Osteocyte (in vitro differentiated cells): Measurements from ENCODE around the gene NIBAN1. TPM values are rescaled to one million over a fixed set of nuclear protein-coding genes. Genes with fewer than 3 reads are reported as not detected.

ENCODE experiments used
- DNase-seq: peaks from one replicate; pipeline ENCODE4 v3.0.0; 2021; ENCODE audit warnings: mixed read lengths; ENCODE audit not compliant: unreplicated experiment; ENCODE audit errors: extremely low spot score
- H3K27ac Mint-ChIP-seq: one replicate; pipeline ENCODE4 v1.8.0; 2021; ENCODE audit warnings: mild to moderate bottlenecking, mixed read lengths; ENCODE audit not compliant: unreplicated experiment
- H3K27me3 Mint-ChIP-seq: one replicate; pipeline ENCODE4 v1.8.0; 2021; ENCODE audit warnings: mixed read lengths; ENCODE audit not compliant: unreplicated experiment
- H3K36me3 Mint-ChIP-seq: one replicate; pipeline ENCODE4 v1.8.0; 2021; ENCODE audit warnings: mixed read lengths; ENCODE audit not compliant: unreplicated experiment
- H3K4me1 Mint-ChIP-seq: one replicate; pipeline ENCODE4 v1.8.0; 2021; ENCODE audit warnings: mixed read lengths; ENCODE audit not compliant: unreplicated experiment
- H3K4me3 Mint-ChIP-seq: one replicate; pipeline ENCODE4 v1.8.0; 2021; ENCODE audit warnings: mild to moderate bottlenecking, moderate library complexity, mixed read lengths; ENCODE audit not compliant: unreplicated experiment
- H3K9me3 Mint-ChIP-seq: one replicate; pipeline ENCODE4 v1.8.0; 2021; ENCODE audit warnings: mixed read lengths; ENCODE audit not compliant: unreplicated experiment
- CTCF ChIP-seq: fragments of 200-600 bp; sonication (generic); IDR thresholded peaks from 2 replicates; pipeline ENCODE4 v1.5.0; 2021; ENCODE audit warnings: antibody characterized with exemption, mild to moderate bottlenecking, moderate library complexity
- total RNA-seq: library from RNA; stranded (reverse); gene quantifications from 2 replicates; pipeline ENCODE4 v1.2.1, GENCODE V29; 2021

The NIBAN1 gene
- total RNA-seq, 1 donor from 2014 or later = 12.5 TPM

- DNase-seq = no peak
- H3K4me1 Mint-ChIP-seq = peaks cover 2% of the 10 kb centered on the region
- no peaks in the 10 kb centered on the region for H3K36me3 Mint-ChIP-seq
- no peak overlapping the region for H3K27ac Mint-ChIP-seq
- no peaks in the 10 kb centered on the region for H3K9me3 Mint-ChIP-seq
- no peak for TF ChIP-seq CTCF
- peaks cover 4% of the 10 kb centered on the region for H3K27me3 Mint-ChIP-seq
- no peak overlapping the region for H3K4me3 Mint-ChIP-seq
These were observed 28.5 kb downstream of the NIBAN1 start for GRCh38 chr1:184945678-184946412.

- Mint-ChIP-seq H3K4me3 (no peak overlapping the region), H3K27me3 (peaks cover 4% of the 10 kb centered on the region), H3K36me3 (no peaks in the 10 kb centered on the region), H3K27ac (no peak overlapping the region), H3K4me1 (peaks cover 2% of the 10 kb centered on the region), H3K9me3 (no peaks in the 10 kb centered on the region)
- DNase-seq = no peak
- TF ChIP-seq CTCF = no peak
These were observed 29.3 kb downstream of the NIBAN1 start for GRCh38 chr1:184945029-184945428.

GRCh38 chr1:184943998-184944397 lies 30.3 kb downstream of the NIBAN1 start:
- no peak overlapping the region for H3K27ac Mint-ChIP-seq
- H3K36me3 Mint-ChIP-seq = no peaks in the 10 kb centered on the region
- H3K4me3 Mint-ChIP-seq = no peak overlapping the region
- peaks cover 2% of the 10 kb centered on the region for H3K4me1 Mint-ChIP-seq
- no peaks in the 10 kb centered on the region for H3K9me3 Mint-ChIP-seq
- no peak for DNase-seq
- H3K27me3 Mint-ChIP-seq = peaks cover 6% of the 10 kb centered on the region
- no peak for TF ChIP-seq CTCF

- Mint-ChIP-seq H3K4me1 (peaks cover 2% of the 10 kb centered on the region), H3K27me3 (peaks cover 15% of the 10 kb centered on the region), H3K9me3 (no peaks in the 10 kb centered on the region), H3K4me3 (no peak overlapping the region), H3K27ac (no peak overlapping the region), H3K36me3 (no peaks in the 10 kb centered on the region)
- no peak for DNase-seq
- TF ChIP-seq CTCF = no peak
These were observed 32.6 kb downstream of the NIBAN1 start for GRCh38 chr1:184941735-184942134.

GRCh38 chr1:184941410-184941733 lies 32.9 kb downstream of the NIBAN1 start:
- Mint-ChIP-seq H3K36me3 (no peaks in the 10 kb centered on the region), H3K4me3 (no peak overlapping the region), H3K27ac (no peak overlapping the region), H3K4me1 (peaks cover 2% of the 10 kb centered on the region), H3K9me3 (no peaks in the 10 kb centered on the region), H3K27me3 (peaks cover 15% of the 10 kb centered on the region)
- no peak for DNase-seq
- TF ChIP-seq CTCF = no peak
